ENCODE results near the gene RPEL1. TPM values are rescaled to one million over a fixed set of nuclear protein-coding genes. Genes with fewer than 3 reads are reported as not detected.

The RPEL1 gene
- total RNA-seq, 2 experiments from 2014 or later, result not detected

DNA sequence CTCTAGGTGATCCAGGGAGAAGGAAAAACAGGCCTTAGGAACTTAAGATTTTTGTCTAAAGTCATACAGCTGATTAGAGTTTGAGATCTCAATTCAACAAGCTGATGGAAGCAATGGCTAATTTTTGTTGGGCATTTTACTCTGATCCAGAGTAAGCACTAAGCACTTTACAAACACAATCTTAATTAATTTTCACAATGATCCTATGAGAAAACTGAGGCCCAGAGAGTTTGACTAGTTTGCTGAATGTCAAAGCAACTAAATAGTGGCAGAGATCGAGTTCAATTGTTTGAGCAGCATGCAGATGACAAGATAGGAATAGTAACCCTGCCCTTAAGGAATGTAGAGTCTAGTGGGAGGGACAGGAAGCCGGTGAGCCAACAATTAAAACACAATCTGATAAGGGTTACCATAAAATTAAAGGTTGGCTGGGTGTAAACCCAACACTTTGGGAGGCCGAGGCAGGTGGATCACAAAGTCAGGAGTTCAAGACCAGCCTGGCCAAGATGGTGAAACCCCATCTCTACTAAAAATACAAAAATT, 13.5 kb upstream of the RPEL1 start:
- H3K27ac ChIP-seq (ENCODE audit: low read depth, low read length, poor library complexity, severe bottlenecking), result no peak overlapping the region
- H2AFZ ChIP-seq (ENCODE audit: low read length), result no peak overlapping the region
- no peak overlapping the region for H3K4me2 ChIP-seq (ENCODE audit: low read length)
- H3K4me1 ChIP-seq (ENCODE audit: insufficient read depth, low read length, poor library complexity, severe bottlenecking), result peaks cover 5% of the 10 kb centered on the region
- no peaks in the 10 kb centered on the region for H4K20me1 ChIP-seq (ENCODE audit: insufficient read depth, low read length)
- no peaks in the 10 kb centered on the region for H3K36me3 ChIP-seq (ENCODE audit: insufficient read depth, low read length)
- no peaks in the 10 kb centered on the region for H3K9me3 ChIP-seq (ENCODE audit: low read length)
- no TSS peak for BruUV-seq (replicated peaks)
- intact Hi-C loops (cut with micrococcal nuclease; ENCODE audit: unreplicated experiment), result no loop called here
- TF ChIP-seq EZH2phosphoT487 (IDR thresholded peaks at IDR 0.05; ENCODE audit: borderline replicate concordance, low read depth, low read length), result no peak
- TF ChIP-seq, protein P1, sequence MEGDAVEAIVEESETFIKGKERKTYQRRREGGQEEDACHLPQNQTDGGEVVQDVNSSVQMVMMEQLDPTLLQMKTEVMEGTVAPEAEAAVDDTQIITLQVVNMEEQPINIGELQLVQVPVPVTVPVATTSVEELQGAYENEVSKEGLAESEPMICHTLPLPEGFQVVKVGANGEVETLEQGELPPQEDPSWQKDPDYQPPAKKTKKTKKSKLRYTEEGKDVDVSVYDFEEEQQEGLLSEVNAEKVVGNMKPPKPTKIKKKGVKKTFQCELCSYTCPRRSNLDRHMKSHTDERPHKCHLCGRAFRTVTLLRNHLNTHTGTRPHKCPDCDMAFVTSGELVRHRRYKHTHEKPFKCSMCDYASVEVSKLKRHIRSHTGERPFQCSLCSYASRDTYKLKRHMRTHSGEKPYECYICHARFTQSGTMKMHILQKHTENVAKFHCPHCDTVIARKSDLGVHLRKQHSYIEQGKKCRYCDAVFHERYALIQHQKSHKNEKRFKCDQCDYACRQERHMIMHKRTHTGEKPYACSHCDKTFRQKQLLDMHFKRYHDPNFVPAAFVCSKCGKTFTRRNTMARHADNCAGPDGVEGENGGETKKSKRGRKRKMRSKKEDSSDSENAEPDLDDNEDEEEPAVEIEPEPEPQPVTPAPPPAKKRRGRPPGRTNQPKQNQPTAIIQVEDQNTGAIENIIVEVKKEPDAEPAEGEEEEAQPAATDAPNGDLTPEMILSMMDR (conservative IDR thresholded peaks at IDR 0.05; ENCODE audit: low read length), result no peak
- H3K79me2 ChIP-seq (ENCODE audit: insufficient read depth, low read depth, low read length), result no peaks in the 10 kb centered on the region
- CTCF ChIA-PET (ENCODE audit: unreplicated experiment), result no interaction called here
- H3K9me2 ChIP-seq (ENCODE audit: insufficient read depth, low read length), result no peaks in the 10 kb centered on the region
- POLR2A ChIA-PET, result interaction anchor here (0.6 kb wide), 2 partner anchors 18 to 84 kb away, joined by 3 read pairs; no protein-coding TSS in a partner anchor
- H3K4me3 ChIP-seq (ENCODE audit: low read depth, low read length, poor library complexity, severe bottlenecking), result no peak overlapping the region
- no peak for DNase-seq (ENCODE audit: low spot score)

DNA sequence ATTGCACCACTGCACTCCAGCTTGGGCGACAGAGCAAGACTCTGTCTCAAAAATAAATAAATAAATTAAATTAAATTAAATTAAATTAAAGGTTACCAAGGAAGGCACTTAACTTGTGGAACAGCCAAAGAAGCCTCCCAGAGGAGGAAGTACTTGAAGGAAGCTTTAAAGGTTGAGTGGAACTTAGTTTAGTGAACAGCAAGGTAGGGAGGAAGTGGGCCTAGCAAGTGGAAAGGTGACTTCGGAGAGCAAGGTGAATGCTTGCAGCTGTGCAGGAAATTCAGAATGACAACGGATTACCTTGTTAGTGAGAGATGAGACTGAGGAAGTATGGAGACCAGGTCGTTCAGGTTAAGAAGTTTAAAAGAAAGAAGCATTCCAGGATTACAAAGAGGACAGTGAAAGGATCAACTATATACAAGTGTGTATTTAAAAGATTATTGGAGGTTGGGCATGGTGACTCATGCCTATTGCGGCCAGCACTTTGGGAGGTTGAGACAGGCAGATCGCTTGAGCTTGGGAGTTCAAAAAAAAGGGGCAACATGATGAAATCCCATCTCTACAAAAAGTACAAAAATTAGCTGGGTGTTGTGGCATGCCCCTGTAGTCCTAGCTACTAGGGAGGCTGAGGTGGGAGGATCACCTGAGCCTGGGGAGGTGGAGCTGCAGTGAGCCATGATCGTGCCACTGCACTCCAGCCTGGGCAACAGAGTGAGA, 12.8 kb upstream of the RPEL1 start:
- H3K27ac ChIP-seq (ENCODE audit: low read depth, low read length, poor library complexity, severe bottlenecking), result no peak overlapping the region
- H3K4me1 ChIP-seq (ENCODE audit: insufficient read depth, low read length, poor library complexity, severe bottlenecking), result peaks cover 5% of the 10 kb centered on the region
- H3K79me2 ChIP-seq (ENCODE audit: insufficient read depth, low read depth, low read length), result no peaks in the 10 kb centered on the region
- H2AFZ ChIP-seq (ENCODE audit: low read length), result no peak overlapping the region
- no TSS peak for BruUV-seq (replicated peaks)
- no peak overlapping the region for H3K4me2 ChIP-seq (ENCODE audit: low read length)
- no peaks in the 10 kb centered on the region for H3K36me3 ChIP-seq (ENCODE audit: insufficient read depth, low read length)
- peak; percentile 19 for DNase-seq (ENCODE audit: low spot score)
- no peak for TF ChIP-seq EZH2phosphoT487 (IDR thresholded peaks at IDR 0.05; ENCODE audit: borderline replicate concordance, low read depth, low read length)
- TF ChIP-seq, protein P1 (conservative IDR thresholded peaks at IDR 0.05; ENCODE audit: low read length), result no peak
- H3K9me3 ChIP-seq (ENCODE audit: low read length), result no peaks in the 10 kb centered on the region
- CTCF ChIA-PET (ENCODE audit: unreplicated experiment), result no interaction called here
- no peak overlapping the region for H3K4me3 ChIP-seq (ENCODE audit: low read depth, low read length, poor library complexity, severe bottlenecking)
- H3K9me2 ChIP-seq (ENCODE audit: insufficient read depth, low read length), result no peaks in the 10 kb centered on the region
- no peaks in the 10 kb centered on the region for H4K20me1 ChIP-seq (ENCODE audit: insufficient read depth, low read length)
- POLR2A ChIA-PET, result interaction anchor here (0.9 to 1.1 kb wide), 2 partner anchors 10 to 11 kb away, joined by 3 to 4 read pairs; no protein-coding TSS in a partner anchor
- intact Hi-C loops (cut with micrococcal nuclease; ENCODE audit: unreplicated experiment), result no loop called here

DNA sequence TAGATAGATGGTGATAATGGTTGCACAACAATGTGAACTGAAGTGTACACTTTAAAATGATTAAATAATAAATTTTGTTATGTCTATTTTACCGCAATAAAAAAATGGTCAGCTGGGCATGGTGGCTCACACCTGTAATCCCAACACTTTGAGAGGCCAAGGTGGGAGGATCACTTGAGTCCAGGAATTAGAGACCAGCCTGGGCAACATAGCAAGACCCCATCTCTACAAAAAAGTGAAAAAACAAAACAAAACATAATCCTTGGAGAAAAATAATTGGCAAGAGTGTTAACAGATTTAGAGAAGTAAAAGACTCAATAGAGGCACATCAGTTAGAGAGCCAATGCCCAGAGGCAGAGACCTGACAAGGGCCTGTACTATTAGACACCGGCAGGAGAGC, 9.9 kb upstream of the RPEL1 start:
- intact Hi-C loops (cut with micrococcal nuclease; ENCODE audit: unreplicated experiment), result no loop called here
- TF ChIP-seq, protein P1 (conservative IDR thresholded peaks at IDR 0.05; ENCODE audit: low read length), result no peak
- TF ChIP-seq EZH2phosphoT487 (IDR thresholded peaks at IDR 0.05; ENCODE audit: borderline replicate concordance, low read depth, low read length), result no peak
- Histone ChIP-seq H3K9me2 (ENCODE audit: insufficient read depth, low read length) (no peaks in the 10 kb centered on the region), H3K79me2 (ENCODE audit: insufficient read depth, low read depth, low read length) (no peaks in the 10 kb centered on the region), H3K4me3 (ENCODE audit: low read depth, low read length, poor library complexity, severe bottlenecking) (no peak overlapping the region), H3K36me3 (ENCODE audit: insufficient read depth, low read length) (no peaks in the 10 kb centered on the region), H3K27ac (ENCODE audit: low read depth, low read length, poor library complexity, severe bottlenecking) (no peak overlapping the region), H3K4me1 (ENCODE audit: insufficient read depth, low read length, poor library complexity, severe bottlenecking) (peaks cover 13% of the 10 kb centered on the region), H3K9me3 (ENCODE audit: low read length) (no peaks in the 10 kb centered on the region), H2AFZ (ENCODE audit: low read length) (no peak overlapping the region), H3K4me2 (ENCODE audit: low read length) (no peak overlapping the region), H4K20me1 (ENCODE audit: insufficient read depth, low read length) (no peaks in the 10 kb centered on the region)
- BruUV-seq (replicated peaks), result no TSS peak
- ChIA-PET POLR2A (no interaction called here), CTCF (ENCODE audit: unreplicated experiment) (no interaction called here)
- DNase-seq (ENCODE audit: low spot score), result no peak

All from OCI-LY7 (cell line).